ENCODE data around the gene BGLAP. TPM values are rescaled to one million over a fixed set of nuclear protein-coding genes. Genes with fewer than 3 reads are reported as not detected.

BGLAP gene
- total RNA-seq, 3 donors from 2014 or later = 1.4 to 4.6 (median 2.4) TPM

DNA sequence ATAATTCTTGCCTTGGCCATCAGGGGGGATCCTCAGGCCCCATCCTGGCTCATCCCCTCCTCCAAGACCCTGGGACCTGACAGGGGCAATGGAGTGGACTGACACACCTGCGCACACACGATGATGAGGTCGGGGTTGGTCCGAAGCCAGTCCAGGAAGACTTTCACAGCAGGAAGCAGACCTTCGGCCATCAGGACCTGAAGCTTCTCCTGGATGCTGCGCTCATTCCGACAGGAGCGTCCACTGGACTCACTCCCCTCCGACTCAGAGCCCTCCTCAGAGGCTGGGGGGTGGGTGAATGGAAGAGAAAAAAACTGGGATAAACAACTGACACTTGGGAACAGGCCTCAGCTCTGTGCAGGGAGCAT is 21.3 kb downstream of the BGLAP start:
- no peak overlapping the region for H3K4me3 ChIP-seq
- H3K36me3 ChIP-seq (ENCODE audit: low read depth) = peaks cover 49% of the 10 kb centered on the region
- TF ChIP-seq, protein P1, sequence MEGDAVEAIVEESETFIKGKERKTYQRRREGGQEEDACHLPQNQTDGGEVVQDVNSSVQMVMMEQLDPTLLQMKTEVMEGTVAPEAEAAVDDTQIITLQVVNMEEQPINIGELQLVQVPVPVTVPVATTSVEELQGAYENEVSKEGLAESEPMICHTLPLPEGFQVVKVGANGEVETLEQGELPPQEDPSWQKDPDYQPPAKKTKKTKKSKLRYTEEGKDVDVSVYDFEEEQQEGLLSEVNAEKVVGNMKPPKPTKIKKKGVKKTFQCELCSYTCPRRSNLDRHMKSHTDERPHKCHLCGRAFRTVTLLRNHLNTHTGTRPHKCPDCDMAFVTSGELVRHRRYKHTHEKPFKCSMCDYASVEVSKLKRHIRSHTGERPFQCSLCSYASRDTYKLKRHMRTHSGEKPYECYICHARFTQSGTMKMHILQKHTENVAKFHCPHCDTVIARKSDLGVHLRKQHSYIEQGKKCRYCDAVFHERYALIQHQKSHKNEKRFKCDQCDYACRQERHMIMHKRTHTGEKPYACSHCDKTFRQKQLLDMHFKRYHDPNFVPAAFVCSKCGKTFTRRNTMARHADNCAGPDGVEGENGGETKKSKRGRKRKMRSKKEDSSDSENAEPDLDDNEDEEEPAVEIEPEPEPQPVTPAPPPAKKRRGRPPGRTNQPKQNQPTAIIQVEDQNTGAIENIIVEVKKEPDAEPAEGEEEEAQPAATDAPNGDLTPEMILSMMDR (IDR thresholded peaks at IDR 0.05) = no peak
- H3K4me1 ChIP-seq (ENCODE audit: low read depth) = no peaks in the 10 kb centered on the region
- DNase-seq = no peak
- no peaks in the 10 kb centered on the region for H3K9me3 ChIP-seq
- no peak for ATAC-seq
- intact Hi-C loops (cut with DNase I, micrococcal nuclease) = no loop called here

DNA sequence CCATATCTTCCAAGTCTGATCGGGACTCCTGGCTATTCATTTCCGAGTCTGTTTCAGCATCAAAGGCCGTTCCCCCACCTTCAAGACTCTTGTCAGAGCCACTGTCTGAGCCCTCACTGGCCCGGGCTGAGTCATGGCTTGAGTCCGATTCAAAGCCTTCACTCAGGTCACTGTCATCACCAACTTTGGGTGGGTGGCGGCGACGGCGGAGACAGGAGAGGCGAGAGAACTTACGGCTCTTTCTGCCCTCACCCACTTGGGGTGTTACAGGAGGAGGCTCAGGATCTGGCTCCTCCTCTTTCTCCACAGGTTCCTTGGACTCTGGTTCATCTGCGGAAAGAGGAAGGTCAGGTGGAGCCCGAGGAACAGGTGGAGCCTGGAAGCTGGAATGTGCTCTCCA is 24.1 kb downstream of the BGLAP start:
- no peak for DNase-seq
- no peaks in the 10 kb centered on the region for H3K9me3 ChIP-seq
- peak; percentile 17 for ATAC-seq
- H3K36me3 ChIP-seq (ENCODE audit: low read depth) = peaks cover 33% of the 10 kb centered on the region
- no peaks in the 10 kb centered on the region for H3K4me1 ChIP-seq (ENCODE audit: low read depth)
- no peak overlapping the region for H3K4me3 ChIP-seq
- intact Hi-C loops (cut with DNase I, micrococcal nuclease) = no loop called here
- TF ChIP-seq, protein P1 (IDR thresholded peaks at IDR 0.05) = no peak

DNA sequence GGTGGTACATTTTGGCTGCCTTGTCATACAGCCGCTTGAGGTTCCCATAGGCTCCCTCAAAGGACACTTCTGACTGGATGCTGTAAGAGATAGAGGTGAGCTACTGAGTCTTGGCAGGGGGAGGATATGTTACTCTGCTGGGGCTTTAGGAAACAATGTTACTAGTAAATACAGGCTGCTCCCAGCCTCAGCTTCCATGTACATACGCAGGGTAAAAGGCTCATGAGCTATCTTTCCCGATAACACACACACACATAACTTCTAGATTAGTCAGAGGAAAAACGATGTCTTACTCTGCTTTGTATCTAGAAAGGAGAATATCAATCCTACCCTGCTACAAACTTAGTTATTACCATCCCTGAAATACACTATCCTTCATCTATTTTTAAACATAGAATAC is 26.4 kb downstream of the BGLAP start:
- ATAC-seq = no peak

DNA sequence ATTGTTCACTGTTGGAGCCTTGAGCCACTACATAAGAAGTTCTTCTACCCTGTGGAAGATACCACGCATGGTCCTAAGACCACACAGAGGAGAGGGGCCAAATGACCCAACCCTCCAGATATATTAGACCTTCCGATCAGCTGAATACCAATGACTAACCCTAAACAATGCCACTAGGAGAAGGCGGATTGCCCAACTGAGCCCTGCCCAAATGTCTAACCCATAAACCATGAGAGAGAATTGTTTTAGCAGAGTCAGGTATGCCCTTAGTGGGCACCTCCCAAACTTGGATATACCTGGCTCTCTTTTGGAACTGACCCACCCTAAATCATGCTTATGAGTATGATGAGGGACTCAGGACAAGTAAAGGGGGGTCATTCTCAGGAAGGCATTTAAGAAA is 28.3 kb downstream of the BGLAP start:
- DNase-seq (no peak), ATAC-seq (no peak)
- TF ChIP-seq, protein P1 (IDR thresholded peaks at IDR 0.05) = no peak
- Histone ChIP-seq H3K9me3 (no peaks in the 10 kb centered on the region), H3K36me3 (ENCODE audit: low read depth) (peaks cover 47% of the 10 kb centered on the region), H3K4me1 (ENCODE audit: low read depth) (no peaks in the 10 kb centered on the region), H3K4me3 (no peak overlapping the region)
- intact Hi-C loops (cut with DNase I, micrococcal nuclease) = no loop called here

More for the DNA sequence above, 26.4 kb downstream of the BGLAP start:
- Histone ChIP-seq H3K9me3 (no peaks in the 10 kb centered on the region), H3K4me1 (ENCODE audit: low read depth) (no peaks in the 10 kb centered on the region), H3K4me3 (no peak overlapping the region), H3K36me3 (ENCODE audit: low read depth) (peaks cover 30% of the 10 kb centered on the region)
- no peak for DNase-seq
- TF ChIP-seq, protein P1 (IDR thresholded peaks at IDR 0.05) = no peak
- intact Hi-C loops (cut with DNase I, micrococcal nuclease) = no loop called here

DNA sequence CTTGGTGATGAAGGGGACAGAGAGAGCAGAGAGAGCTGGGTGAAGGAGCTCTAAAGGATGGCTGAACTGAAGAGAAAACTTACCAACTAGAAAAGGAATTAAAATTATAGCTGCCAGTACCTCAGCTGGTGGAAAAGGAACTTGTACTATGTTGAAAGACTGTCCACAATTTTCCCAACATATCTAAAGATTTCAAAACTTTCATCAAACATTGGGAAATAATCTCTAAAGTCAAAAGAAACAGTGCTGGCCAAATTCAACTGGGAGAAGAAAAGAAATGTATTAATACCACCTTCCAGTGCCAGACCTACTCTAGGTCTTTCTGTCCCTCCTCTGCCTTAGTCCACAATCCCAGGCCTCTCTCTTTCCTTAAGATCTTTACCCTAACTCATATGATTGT is 34.5 kb downstream of the BGLAP start:
- Histone ChIP-seq H3K36me3 (ENCODE audit: low read depth) (peaks cover 26% of the 10 kb centered on the region), H3K4me1 (ENCODE audit: low read depth) (peaks cover 8% of the 10 kb centered on the region), H3K4me3 (no peak overlapping the region), H3K9me3 (no peaks in the 10 kb centered on the region)
- TF ChIP-seq, protein P1 (IDR thresholded peaks at IDR 0.05) = no peak
- ATAC-seq (no peak), DNase-seq (no peak)
- intact Hi-C loops (cut with DNase I, micrococcal nuclease) = no loop called here

DNA sequence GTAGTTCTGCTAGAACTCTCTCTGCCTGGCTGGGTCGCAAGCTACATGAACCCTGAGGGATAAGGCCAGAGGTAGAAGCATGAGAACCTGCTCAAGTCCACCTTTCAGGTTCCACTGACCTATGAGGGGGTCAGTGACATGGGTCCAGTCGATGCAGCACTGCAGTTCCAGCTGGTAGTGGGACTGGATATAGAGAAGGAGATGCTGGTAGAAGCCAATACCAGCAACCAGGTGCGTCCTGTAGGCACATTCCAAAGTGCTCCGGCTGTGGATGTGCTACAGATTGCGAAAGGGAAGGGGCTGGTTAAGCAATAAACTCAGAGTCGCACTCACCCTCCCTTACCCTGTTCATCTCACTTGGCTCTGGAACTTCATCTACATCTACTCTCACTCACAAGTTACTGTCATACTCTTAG is 35.0 kb downstream of the BGLAP start:
- ATAC-seq = no peak
- H3K4me3 ChIP-seq = no peak overlapping the region
- TF ChIP-seq, protein P1 (IDR thresholded peaks at IDR 0.05) = no peak
- H3K36me3 ChIP-seq (ENCODE audit: low read depth) = peaks cover 26% of the 10 kb centered on the region
- DNase-seq = no peak
- peaks cover 12% of the 10 kb centered on the region for H3K4me1 ChIP-seq (ENCODE audit: low read depth)
- intact Hi-C loops (cut with DNase I, micrococcal nuclease) = no loop called here
- no peaks in the 10 kb centered on the region for H3K9me3 ChIP-seq

Measured in mucosa of descending colon (tissue), 3 donors.